Effector CD4-positive, alpha-beta T cell (primary cell): Measurements from ENCODE around the gene CCDC157.

Source experiments
- DNase-seq: peaks from one replicate; pipeline ENCODE4 v3.0.0-alpha.2; 2020

CCDC157 gene

GRCh38 chr22:30416403-30416802 is 59.6 kb downstream of the CCDC157 start:
- DNase-seq, result no peak

DNA sequence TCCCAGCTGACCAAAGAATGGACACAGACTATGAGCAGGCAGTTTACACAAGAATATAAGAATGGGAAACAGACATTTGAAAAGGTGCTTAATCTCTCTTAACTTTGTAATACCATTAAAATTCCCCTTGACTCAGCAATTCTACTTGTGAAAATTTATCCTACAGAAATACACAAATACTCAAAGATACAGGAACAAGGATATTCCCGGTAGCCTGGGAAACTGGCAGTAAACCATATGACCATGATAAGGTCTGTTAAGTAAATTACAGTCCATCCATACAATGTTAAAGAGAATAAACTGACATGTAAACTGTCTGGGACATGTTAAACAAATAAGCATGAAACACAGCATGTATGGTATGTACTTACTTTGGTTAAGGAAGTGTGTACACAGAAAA is 60.0 kb downstream of the CCDC157 start:
- no peak for DNase-seq

- no peak for DNase-seq
Measured at GRCh38 chr22:30420347-30421125, 63.7 kb downstream of the CCDC157 start.

DNA sequence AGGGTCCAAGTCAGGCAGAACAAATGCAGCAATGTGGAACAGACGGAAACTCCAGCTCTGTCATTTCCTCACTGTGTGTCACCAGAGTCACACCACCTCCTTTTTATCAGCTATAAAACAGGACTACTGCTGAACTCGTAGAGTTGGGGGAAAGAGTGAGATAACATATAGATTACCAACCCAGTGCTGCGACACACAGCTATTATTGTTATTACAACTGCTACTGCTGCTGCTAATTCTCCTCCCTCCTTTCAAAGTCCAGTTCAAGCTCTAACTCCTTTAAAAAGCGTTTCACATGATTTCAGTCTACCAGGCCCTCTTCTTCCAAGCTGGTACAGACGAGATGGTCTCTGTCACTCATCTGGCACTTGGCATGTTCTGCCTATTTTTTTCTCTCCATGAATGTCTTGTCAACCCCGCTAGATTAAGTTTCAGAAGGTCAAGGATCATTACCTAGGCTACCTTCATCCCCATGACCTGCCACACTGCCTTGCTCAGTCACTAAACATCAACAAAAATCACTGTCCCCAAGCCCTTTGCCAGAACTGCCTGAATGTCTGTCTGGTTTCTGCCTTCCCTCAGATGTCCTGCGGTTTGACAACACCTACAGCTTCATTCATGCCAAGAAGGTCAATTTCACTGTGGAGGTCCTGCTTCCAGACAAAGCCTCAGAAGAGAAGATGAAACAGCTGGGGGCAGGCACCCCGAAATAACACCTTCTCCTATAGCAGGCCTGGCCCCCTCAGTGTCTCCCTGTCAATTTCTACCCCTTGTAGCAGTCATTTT is 65.1 kb downstream of the CCDC157 start:
- DNase-seq, result no peak

DNA sequence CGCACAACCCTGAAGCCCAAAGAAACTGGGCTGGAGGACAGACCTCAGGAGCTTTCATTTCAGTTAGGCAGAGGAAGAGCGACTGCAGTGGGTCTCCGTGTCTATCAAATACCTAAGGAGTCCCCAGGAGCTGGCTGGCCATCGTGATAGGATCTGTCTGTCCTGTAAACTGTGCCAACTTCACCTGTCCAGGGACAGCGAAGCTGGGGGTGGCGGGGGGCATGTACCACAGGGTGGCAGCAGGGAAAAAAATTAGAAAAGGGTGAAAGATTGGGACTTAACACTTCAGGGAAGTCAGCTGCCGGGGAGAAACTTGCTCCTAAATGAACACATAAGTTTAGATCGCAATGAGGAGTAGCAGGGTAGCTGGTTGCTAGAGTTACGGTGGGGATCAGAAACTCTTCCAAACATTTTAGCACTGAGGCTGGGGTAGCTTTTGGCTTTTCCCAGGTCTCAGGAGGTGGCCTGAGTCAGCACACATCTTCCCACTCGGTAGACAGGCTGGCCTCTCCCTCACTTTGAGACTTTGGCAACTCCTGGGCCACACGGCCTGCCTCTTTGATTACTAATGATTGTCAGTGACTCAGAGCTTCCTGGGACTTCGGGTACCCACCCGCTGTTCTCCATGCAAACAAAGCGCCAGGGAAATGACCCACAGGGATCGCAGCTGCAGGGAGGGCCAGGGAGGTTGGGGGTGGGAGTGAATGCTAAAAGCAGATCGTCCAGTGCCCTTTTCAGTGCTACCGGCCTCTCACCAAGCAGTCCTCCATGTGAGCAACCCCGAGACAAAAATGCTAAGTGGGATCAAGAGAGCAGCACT is 65.9 kb downstream of the CCDC157 start:
- DNase-seq, result peak; percentile 25

GRCh38 chr22:30423301-30423958 is 66.6 kb downstream of the CCDC157 start:
- DNase-seq, result peak; percentile 25

- peak; percentile 98 for DNase-seq
Measured at GRCh38 chr22:30423959-30424533, 67.2 kb downstream of the CCDC157 start.

- no peak for DNase-seq
Measured at GRCh38 chr22:30424534-30425326, 67.9 kb downstream of the CCDC157 start.

GRCh38 chr22:30425327-30425615 is 68.5 kb downstream of the CCDC157 start:
- DNase-seq, result no peak

DNA sequence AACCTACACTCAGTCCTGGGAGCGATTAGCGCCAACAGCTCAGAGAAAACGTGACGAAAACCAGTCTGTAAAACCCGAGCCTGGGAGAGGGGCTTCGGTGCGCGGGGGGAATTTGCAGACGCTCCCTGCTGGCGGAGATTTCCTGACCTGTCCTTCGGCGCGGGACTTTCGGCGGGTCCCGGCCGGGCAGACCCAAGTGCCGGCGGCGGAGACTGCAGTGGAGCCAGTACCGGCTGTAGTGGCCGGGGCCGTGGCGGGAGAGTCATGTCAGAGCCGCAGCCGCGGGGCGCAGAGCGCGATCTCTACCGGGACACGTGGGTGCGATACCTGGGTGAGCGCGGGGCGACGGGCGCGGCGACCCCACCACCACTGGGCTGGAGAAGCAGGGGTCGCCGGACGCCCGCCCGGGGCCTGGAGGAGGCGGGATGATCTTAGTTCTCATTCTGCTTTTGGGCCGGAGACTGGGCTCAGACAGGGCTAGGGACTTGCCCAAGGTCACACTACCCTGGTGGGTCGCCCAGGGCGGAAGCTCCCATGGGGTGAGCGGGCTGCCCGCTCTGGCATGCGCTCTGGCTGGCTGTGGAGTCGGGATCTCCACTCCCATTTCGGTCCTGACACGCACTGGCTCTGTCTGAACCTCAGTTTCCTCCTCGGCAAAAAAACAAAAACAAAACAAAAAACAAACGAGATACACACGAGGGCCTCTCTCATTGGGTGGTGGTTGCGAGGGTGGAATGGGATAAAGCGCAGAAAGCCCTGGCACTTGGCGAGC is 69.0 kb downstream of the CCDC157 start, which contains the start of gene MTFP1:
Gene MTFP1 (plus strand): TSS at position 153 of the 772 bp plus-strand sequence. CDS start 112 bp downstream, at position 265.
- DNase-seq, result peak; percentile 30
